GM18858 (cell line): ENCODE results near the gene OR6K2.
"Not testable (repeated sequence)": the region's sequence is repeated elsewhere in the genome, so short reads cannot be mapped to it uniquely, and the experiment has no call there.

Source experiments
- ATAC-seq: cut with Tn5 transposase; IDR thresholded peaks from one replicate; pipeline ENCODE4 v1.9.1; 2021; ENCODE audit not compliant: unreplicated experiment

OR6K2 gene, protein sequence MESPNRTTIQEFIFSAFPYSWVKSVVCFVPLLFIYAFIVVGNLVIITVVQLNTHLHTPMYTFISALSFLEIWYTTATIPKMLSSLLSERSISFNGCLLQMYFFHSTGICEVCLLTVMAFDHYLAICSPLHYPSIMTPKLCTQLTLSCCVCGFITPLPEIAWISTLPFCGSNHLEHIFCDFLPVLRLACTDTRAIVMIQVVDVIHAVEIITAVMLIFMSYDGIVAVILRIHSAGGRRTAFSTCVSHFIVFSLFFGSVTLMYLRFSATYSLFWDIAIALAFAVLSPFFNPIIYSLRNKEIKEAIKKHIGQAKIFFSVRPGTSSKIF

DNA sequence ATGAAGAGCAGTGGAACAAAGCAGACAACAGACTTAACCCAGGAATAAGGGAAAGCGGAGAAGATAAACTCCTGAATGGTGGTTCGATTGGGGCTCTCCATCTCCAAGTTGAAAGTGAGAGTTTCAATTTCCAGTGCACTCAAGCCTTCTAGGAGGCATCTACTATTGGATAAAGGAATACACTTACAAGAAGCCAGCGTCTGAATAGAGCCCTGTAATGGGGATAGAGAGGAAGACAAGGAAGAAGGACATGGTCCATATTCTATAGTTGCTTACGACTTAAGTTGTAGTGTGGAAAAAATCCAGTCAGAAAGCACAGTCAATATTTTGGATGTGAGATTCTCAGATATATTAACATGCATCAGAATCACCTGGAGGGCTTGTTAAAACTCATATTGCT is at the start of gene OR6K2:
Gene OR6K2, minus strand, starts transcription at position 101 of the 400 bp plus-strand sequence. Its CDS starts 0 bp downstream, at position 101.
- ATAC-seq: no peak

DNA sequence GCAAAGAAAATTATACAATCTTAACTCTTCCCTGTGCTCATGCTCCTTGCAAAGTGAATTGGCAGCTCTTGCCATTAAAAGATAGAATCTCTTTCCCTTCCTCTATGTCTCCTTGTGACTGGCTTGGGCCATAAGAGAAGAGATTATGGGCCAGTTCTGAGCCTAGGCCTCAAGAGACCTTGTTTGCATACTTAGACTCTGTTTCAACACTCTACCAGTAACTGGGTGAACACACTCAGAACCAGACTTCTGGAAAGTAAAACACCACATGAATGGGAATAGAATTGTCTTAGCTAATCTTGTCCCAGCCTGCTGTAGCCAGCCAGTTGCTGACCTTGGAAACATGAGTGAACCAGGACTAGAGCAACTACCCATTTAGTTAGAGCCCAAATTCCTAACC is 35.4 kb upstream of the OR6K2 start:
- ATAC-seq: no peak

DNA sequence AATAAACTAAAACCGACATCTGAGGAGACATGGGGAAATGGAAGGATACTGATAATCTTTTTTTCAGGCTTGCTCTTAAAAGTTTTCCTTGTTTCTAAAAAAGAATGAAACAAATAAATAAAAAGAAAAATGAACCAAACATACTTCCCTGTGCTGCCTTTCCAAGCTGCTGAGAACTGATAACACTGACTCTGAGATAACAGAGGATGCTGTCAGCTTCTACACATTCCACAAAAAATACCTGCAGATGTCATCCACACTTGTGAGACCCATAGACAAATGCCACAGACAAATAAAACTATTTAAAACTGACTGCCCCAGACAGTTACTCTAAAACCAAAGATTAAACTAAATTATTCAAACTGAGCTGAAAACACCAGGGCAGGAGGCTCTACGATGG is 32.1 kb upstream of the OR6K2 start:
- ATAC-seq: no peak

DNA sequence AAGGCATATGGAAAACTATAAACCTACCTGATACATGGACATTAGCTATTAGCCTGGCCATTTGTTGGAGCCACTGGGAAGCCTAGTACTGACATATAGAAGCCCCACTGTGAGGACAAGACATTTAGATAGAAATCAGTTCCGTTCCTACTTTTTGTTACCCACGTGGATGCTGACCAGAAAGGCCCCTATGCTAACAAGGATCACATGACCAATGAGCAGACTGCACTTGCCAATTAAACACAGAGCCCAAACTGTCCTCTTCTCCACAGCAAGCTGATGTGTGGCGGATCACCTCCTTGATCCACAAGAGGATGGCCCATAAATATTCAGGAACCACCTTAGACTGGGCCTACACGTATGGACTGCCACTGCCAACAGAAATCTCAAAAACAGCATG is 31.3 kb upstream of the OR6K2 start:
- no peak for ATAC-seq

DNA sequence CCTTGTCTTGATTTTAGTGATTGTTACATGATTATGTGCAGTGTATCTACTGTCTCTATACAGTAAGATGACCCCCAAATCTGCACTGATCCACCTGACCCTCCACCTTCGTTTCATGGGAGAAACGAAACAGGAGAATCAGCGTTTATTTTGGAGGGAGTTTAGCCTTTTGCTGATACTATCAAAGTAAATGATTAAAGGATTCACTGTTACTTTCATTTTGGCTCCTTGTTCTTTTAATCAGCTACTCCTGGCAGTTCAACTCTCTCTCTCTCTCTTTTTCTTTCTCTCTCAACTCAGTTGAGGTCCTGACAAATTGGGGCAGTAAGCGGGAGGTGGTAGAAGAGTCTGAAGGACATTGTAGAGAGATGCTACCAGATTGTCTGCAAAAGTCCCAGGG is 30.0 kb upstream of the OR6K2 start:
- no peak for ATAC-seq

DNA sequence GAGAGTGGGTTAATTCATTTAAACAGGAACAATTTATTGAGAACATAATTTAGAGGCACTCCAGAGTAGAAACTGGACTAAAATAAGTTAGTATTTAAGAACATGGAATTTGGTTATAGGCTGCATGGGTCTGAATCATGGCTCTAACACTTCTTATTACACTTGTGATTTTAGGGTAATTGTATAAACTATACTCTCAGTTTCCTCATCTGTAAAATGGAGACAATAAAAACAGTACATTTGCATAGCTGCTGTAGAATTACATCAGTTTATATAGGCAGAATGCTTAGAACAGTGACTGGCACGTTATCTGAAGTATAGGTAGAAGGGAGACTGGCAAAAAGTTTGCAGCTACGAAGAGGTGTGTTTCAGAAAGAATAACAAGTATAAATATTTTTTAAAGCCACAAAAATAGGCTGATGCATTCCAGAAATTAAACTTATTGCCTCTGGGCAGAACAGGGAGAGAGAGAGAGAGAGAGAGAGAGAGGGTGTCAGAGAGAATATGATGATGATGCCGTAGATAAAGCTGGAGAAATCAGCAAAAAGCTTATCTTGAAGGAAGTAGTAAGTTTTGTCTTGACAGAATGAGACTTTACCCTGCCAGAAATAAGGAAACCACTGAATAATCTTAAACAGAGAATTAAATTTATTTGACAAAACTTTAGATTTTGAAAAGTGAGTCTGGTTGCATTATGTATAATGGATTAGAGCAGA is 28.2 kb upstream of the OR6K2 start:
- no peak for ATAC-seq

DNA sequence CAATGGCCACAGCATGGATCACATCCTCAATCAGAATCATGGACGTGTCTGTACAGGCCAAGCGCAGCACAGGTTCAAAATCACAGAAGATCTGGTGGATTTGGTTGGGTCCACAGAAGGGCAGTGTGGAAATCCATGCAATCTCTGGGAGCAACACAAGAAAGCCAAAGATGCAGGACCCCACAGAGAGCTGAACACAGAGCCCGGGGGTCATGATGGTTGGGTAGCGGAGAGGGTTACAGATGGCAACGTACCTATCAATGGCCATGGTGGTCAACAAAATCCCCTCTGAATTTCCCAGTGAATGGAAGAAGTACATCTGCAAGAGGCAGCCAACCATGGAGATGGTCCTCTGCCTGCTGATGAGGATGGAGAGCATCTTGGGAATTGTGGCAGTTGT is 24.0 kb upstream of the OR6K2 start:
- ATAC-seq: no peak

DNA sequence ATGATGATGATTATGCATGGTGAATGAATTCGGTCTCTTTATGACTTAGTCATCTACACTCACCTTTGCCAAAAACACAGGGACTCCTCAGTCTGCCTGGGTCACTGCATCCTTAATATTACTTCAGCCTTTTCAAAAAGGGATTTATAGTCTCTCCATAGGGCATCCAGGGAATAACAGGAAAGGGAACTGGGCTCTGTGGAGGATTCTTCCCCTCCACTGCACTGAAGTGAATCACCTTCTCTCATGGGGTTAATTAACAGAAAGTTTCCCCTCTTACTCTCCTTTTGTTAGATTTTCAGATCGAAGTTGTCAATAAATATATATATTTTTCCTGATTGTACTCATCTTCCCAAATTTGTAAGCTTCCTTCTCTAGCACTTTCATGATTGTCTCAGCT is 20.2 kb upstream of the OR6K2 start, which contains the start of gene OR6K3:
Gene OR6K3, minus strand, starts transcription at position 101 of the 400 bp plus-strand sequence. CDS start 2,605 bp downstream, outside the sequence.
- no peak for ATAC-seq

DNA sequence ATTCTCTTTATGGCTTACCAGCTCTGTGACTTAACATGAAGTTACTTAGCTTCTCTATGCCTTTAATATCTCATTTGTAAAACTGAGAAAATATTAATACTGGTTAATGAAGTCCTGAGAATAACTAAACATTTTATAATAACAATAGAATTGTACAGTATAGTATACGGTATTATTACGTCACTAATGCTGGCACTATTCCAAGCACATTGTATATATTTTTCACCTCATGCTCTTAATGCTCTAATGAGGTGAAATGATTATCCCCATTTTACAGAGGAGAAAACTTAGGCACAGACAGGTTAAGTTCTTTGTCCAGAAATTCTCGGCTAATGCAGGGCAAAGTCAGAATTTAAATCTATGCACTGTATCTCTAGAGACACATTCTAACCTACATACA is 19.2 kb upstream of the OR6K2 start:
- no peak for ATAC-seq

DNA sequence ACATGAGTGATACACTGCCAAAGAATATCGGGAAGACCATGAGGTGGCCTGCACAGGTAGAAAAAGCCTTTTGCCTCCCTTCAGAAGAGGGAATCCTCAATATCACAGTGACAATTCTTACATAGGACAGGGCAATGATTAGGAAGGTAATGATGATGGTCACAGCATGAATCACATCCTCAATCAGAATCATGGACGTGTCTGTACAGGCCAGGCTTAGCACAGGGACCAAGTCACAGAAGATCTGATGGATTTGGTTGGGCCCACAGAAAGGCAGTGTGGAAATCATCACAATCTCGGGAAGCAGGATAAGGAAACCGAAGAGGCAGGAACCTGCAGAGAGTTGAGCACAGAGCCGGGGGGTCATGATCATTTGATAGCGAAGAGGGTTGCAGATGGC is 16.9 kb upstream of the OR6K2 start:
- no peak for ATAC-seq

DNA sequence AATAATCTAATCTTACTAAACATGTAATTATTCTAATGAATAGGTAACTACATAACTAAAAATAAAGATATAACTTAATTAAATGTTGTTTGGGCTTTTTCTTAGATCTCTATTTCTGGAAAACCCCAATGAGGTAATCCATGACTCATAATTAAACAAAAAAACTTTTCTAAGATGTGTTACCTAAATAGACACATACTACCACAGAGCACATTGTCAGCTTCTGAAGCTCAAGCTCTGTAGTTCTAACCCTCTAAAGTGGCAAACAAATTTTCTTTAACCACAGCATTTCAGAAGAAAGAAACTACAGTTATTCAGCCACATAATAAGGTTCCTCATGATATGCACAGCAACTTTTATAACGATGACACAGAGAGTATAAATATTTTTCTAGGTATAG is 15.9 kb upstream of the OR6K2 start:
- no peak for ATAC-seq

DNA sequence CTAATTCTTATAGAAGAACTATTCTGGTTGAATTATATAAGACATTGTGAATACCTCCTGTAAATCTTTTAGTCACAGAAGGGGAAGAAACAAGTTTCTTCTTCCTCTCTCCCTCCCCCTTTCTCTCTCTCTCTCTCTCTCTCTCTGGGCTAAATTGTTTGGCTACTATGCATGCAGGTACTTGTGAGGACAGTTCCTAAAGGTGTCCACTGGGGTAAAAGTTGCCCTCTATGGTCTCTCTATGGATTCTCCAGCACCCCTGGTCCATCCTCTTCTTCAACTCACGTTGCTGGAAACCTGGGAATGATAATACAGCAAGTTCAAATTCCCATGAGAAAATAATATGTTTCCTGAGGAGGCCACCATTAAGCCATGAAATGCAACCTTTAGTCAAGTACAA is 14.3 kb upstream of the OR6K2 start:
- ATAC-seq: no peak

DNA sequence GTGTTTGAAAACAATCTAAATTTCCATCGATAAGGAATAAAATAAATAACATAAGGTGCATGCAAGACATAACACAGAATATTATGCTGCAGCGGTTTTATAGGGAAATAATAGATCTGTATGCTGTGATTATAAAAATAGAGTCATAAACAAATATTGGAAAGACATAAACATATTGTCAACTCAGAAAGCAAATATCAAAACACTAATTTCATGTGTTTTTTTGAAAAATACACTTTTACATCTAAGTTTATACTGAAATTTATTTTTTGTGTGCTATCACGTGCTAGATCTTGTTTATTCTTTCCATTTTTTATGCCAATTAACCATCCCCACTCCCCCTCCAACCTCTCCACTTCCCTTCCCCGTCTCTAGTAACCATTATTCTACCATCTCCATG is 10.6 kb upstream of the OR6K2 start:
- ATAC-seq: no peak

DNA sequence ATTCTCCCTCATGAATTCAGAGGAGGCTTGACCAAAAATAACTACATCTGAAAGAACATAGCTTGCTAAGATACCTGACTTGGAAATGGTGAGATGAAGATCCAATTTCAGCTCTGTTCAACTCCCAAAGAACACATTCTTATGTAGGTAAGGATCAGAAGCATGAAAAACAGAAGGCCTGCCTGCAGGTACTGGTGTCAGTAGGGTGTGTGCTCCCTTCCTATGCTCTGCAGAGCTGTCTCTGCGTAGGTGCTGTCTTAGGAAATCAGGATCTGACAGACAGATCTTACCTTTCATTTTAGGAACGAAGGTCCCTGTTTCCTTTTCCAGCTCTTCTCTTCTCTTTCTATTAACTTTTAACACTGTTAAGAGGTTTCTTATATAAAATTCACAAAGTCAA is 5.6 kb upstream of the OR6K2 start:
- ATAC-seq: no peak

DNA sequence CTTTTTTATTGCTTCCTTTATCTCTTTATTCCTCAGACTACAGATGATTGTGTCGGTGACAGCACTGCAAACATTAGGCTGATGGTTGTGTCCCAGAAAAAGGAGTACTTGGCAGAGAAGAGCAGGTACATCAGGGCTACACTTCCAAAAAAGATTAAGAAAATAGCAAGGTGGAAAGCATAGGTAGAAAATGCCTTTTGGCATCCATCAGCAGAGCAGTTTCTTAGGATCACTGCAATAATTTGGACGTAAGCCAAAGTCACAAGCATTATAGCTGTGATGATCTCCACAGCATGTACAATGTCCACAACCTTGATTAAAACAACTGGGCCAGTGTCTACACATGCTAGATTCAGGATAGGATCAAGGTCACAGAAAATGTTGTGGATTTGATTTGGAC is 5.9 kb downstream of the OR6K2 start:
- no peak for ATAC-seq

DNA sequence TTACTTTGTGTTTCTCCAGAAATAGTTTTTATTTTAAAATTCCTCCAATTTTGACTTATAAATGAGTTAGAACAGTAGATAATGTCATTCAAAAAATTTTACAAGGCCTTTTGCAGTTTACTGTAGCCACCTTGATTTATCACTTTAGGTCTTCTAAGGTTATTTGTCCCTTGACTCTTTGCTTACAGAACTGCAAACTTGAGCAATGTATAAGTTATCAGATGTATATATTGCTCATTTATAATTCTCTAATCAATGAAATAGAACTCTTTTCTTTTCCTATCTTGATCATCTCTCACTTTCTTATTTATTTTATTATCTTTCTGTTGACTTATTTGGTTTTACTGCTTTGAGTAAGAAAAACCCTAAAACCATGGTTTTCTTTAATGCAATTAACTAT is 8.1 kb downstream of the OR6K2 start:
- ATAC-seq: no peak

DNA sequence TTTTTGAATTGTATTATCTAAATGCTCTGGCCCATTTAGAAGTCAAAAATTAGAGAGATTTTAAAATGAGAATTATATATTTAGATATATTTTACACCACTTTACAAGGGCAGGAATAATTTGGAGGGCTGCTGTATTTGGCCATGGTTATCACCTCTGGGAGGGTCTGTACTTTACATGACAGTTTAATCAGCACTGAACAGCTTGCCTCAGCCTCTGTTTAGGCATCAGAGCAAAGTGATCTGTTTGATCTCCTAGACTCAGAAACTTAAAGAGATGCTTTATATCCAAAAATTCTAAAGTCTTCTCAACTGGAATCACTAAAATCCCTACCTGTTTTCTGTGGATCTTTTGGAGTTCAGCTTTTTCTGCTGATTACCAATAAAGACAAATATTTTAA is 8.5 kb downstream of the OR6K2 start:
- ATAC-seq: no peak

DNA sequence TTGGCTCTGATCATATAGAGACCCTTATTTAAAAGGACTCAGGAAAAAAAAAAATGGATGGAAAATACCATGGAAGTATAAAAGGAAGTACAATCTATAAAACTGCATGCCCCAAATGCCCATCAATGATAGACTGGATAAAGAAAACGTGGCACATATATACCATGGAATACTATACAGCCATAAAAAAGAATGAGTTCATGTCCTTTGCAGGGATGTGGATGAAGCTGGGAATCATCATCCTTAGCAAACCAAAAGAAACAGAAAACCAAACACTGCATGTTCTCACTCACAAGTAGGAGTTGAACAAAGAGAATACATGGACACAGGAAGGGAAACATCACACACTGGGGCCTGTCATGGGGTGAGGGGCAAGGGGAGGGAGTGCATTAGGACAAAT is 9.3 kb downstream of the OR6K2 start:
- ATAC-seq: not testable (repeated sequence)

DNA sequence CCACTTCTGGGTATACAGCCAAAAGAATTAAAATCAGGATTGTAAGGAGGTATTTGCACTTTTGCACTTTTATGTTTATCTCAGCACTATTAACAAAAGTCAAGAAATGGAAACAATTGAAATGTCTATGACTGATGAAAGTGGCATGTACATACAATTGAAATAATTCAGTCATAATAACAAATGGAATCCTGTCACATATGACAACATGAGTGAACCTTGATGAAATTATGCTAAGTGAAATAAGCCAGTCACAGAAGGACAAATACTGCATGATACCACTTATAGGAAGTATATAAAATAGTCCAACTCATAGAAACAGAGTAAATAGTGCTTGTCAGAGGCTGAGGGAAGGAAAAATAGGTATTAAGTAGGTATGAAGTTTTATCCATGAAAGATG is 10.6 kb downstream of the OR6K2 start:
- ATAC-seq: no peak

DNA sequence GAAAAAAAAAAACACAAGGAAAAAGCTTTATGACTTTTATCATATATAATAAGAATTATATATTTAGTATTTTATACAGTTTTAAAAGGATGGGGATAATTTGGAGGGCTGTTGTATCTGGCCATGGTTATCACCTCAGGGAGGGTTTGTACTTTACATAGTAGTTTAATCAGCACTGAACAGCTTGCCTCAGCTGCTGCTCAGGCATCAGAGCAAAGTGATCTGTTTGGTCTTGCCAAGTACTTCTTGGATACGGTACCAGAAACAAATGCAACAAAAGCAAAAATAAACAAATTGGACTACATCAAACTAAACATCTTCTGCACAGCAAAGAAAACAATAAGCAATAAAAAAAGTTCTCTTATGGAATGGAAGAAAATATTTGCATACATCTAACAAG is 11.3 kb downstream of the OR6K2 start:
- ATAC-seq: no peak

DNA sequence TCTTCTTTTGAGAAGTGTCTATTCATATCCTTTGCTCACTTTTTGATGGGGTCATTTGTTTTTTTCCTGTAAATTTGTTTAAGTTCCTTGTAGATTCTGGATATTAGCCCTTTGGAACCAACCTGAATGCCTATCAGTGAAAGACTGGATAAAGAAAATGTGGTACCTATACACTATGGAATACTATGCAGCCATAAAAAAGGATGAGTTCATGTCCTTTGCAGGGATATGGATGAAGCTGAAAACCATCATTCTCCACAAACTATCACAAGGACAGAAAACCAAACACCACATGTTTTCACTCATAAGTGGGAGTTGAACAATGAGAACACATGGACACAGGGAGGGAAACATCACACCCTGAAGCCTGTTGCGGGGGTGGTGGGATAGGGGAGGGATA is 12.1 kb downstream of the OR6K2 start:
- not testable (repeated sequence) for ATAC-seq

DNA sequence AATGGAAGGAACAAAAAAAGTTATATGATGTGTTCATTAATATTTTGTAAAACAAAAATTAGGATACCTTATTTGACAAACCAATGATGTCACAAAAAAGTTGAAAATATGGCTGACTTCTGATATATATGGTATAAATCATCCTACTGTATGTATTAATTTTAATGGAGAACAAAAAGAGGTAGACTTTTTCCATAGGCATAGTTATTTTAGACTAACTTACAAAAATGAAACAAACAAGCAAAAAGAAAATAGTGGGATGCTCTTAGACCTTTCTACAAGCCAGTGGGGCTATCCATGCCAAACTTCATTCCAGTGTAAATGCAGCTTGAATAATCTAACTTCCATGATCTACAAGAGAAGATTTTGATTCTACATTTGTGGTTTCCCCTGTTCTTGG is 13.4 kb downstream of the OR6K2 start:
- no peak for ATAC-seq
